GM23338 (cell line): ENCODE data around the gene LHX5. TPM values are rescaled to one million over a fixed set of nuclear protein-coding genes. Genes with fewer than 3 reads are reported as not detected.

Source experiments
- CREB1 ChIP-seq: fragments of 250-450 bp; sonication (Bioruptor Pico); IDR thresholded peaks from 2 replicates; pipeline ENCODE4 v1.5.0; 2020; ENCODE audit warnings: low read depth, mild to moderate bottlenecking, moderate library complexity
- ETS1 ChIP-seq: IDR thresholded peaks from 2 replicates; pipeline ENCODE4 v1.6.1; 2016; ENCODE audit warnings: antibody characterized with exemption
- EZH2 ChIP-seq: fragments of 200-600 bp; sonication (generic); IDR thresholded peaks from one replicate; pipeline ENCODE4 v1.8.0; 2017; ENCODE audit warnings: antibody characterized with exemption, mild to moderate bottlenecking, low read depth; ENCODE audit not compliant: unreplicated experiment
- STAT1 ChIP-seq: IDR thresholded peaks from one replicate; pipeline ENCODE4 v1.6.1; 2016; ENCODE audit warnings: antibody characterized with exemption; ENCODE audit not compliant: unreplicated experiment
- polyA plus RNA-seq: library from polyadenylated mRNA; unstranded; fragments of >200 nt; fragmentation: Nextera tagmentation; extraction: Ambion mirVana; gene quantifications from 2 replicates; pipeline ENCODE4 v1.2.1, GENCODE V29; 2016
- total RNA-seq: library from RNA; depleted of rRNA; stranded (reverse); fragments of >200 nt; shearing (Covaris generic); gene quantifications from 2 replicates; pipeline ENCODE4 v1.2.3, GENCODE V29; 2014
- TF ChIP-seq, protein P1 (sequence below): fragments of 250-450 bp; sonication (Bioruptor Pico); IDR thresholded peaks from 2 replicates; pipeline ENCODE4 v1.5.0; 2020; ENCODE audit warnings: mild to moderate bottlenecking, moderate library complexity
- TF ChIP-seq, protein P2 (sequence below), 2 experiments: fragments of 200-600 bp in 1 of 2; sonication (generic) in 1 of 2; conservative IDR thresholded peaks; 2 replicates each; pipeline versions ENCODE4 v1.5.1 to v1.6.1; 2016 to 2017; ENCODE audit warnings: antibody characterized with exemption in 2 of 2, low read depth in 2 of 2, mild to moderate bottlenecking in 2 of 2, moderate library complexity in 1 of 2

Gene LHX5
- total and polyA plus RNA-seq, 2 experiments from 2014 or later, result 0.18 TPM; not detected in 1

DNA sequence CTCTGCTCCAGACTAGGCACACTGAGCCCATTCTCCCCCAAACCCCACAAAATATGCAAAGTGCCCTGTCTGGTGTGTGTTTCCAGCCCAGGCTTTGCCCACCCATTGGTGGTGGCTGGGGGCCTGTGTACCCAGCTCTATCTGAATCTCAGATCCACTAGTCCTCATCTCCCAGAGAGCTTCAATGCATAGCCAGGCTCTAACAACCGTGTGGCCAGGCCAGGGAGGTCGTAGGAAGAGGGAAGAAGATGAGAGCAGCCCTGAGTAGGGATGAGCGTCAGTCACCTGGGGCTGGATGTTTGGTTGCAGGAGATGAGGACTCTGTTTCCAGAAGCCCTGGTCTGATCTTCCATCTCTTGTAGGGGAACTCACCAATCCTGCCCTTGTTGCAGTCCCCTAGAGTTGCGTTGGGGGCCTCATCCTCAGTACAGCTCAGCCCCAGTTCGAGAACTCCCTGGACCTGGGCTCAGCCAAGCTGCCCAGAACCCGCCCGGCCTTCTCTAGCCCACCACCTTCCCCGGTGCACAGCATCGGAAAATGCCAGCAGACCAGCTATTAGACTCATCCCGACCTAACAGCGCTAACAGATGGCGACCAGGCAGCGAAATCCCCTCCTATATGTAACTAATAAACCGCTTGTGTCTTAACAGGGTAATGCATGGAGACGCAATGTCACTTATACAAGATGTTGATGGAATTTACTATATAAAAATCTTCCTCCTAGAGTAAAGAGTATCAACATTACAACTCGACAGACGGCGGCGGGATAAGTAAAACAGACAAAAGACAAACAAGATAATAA lies 3.2 kb upstream of the LHX5 start (continued):
- TF ChIP-seq, protein P1, sequence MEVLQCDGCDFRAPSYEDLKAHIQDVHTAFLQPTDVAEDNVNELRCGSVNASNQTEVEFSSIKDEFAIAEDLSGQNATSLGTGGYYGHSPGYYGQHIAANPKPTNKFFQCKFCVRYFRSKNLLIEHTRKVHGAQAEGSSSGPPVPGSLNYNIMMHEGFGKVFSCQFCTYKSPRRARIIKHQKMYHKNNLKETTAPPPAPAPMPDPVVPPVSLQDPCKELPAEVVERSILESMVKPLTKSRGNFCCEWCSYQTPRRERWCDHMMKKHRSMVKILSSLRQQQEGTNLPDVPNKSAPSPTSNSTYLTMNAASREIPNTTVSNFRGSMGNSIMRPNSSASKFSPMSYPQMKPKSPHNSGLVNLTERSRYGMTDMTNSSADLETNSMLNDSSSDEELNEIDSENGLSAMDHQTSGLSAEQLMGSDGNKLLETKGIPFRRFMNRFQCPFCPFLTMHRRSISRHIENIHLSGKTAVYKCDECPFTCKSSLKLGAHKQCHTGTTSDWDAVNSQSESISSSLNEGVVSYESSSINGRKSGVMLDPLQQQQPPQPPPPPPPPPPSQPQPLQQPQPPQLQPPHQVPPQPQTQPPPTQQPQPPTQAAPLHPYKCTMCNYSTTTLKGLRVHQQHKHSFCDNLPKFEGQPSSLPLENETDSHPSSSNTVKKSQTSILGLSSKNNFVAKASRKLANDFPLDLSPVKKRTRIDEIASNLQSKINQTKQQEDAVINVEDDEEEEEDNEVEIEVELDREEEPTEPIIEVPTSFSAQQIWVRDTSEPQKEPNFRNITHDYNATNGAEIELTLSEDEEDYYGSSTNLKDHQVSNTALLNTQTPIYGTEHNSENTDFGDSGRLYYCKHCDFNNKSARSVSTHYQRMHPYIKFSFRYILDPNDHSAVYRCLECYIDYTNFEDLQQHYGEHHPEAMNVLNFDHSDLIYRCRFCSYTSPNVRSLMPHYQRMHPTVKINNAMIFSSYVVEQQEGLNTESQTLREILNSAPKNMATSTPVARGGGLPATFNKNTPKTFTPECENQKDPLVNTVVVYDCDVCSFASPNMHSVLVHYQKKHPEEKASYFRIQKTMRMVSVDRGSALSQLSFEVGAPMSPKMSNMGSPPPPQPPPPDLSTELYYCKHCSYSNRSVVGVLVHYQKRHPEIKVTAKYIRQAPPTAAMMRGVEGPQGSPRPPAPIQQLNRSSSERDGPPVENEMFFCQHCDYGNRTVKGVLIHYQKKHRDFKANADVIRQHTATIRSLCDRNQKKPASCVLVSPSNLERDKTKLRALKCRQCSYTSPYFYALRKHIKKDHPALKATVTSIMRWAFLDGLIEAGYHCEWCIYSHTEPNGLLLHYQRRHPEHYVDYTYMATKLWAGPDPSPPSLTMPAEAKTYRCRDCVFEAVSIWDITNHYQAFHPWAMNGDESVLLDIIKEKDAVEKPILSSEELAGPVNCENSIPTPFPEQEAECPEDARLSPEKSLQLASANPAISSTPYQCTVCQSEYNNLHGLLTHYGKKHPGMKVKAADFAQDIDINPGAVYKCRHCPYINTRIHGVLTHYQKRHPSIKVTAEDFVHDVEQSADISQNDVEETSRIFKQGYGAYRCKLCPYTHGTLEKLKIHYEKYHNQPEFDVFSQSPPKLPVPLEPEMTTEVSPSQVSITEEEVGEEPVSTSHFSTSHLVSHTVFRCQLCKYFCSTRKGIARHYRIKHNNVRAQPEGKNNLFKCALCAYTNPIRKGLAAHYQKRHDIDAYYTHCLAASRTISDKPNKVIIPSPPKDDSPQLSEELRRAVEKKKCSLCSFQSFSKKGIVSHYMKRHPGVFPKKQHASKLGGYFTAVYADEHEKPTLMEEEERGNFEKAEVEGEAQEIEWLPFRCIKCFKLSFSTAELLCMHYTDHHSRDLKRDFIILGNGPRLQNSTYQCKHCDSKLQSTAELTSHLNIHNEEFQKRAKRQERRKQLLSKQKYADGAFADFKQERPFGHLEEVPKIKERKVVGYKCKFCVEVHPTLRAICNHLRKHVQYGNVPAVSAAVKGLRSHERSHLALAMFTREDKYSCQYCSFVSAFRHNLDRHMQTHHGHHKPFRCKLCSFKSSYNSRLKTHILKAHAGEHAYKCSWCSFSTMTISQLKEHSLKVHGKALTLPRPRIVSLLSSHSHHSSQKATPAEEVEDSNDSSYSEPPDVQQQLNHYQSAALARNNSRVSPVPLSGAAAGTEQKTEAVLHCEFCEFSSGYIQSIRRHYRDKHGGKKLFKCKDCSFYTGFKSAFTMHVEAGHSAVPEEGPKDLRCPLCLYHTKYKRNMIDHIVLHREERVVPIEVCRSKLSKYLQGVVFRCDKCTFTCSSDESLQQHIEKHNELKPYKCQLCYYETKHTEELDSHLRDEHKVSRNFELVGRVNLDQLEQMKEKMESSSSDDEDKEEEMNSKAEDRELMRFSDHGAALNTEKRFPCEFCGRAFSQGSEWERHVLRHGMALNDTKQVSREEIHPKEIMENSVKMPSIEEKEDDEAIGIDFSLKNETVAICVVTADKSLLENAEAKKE (CRISPR knock-in tag), result no peak
- TF ChIP-seq EZH2 (peak; percentile 98), STAT1 (no peak), ETS1 (no peak), CREB1 (CRISPR knock-in tag) (no peak)
- TF ChIP-seq, protein P2, sequence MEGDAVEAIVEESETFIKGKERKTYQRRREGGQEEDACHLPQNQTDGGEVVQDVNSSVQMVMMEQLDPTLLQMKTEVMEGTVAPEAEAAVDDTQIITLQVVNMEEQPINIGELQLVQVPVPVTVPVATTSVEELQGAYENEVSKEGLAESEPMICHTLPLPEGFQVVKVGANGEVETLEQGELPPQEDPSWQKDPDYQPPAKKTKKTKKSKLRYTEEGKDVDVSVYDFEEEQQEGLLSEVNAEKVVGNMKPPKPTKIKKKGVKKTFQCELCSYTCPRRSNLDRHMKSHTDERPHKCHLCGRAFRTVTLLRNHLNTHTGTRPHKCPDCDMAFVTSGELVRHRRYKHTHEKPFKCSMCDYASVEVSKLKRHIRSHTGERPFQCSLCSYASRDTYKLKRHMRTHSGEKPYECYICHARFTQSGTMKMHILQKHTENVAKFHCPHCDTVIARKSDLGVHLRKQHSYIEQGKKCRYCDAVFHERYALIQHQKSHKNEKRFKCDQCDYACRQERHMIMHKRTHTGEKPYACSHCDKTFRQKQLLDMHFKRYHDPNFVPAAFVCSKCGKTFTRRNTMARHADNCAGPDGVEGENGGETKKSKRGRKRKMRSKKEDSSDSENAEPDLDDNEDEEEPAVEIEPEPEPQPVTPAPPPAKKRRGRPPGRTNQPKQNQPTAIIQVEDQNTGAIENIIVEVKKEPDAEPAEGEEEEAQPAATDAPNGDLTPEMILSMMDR (conservative IDR thresholded peaks at IDR 0.05; ENCODE audit: low read depth in 2 of 2), result no peak
